ENCODE data around the gene LNX2. TPM values are rescaled to one million over a fixed set of nuclear protein-coding genes. Genes with fewer than 3 reads are reported as not detected.

The LNX2 gene
- total RNA-seq, 6 experiments from 2014 or later, result 3.9 to 5.3 (median 5.2) TPM

GRCh38 chr13:27637289-27637626 lies 16.9 kb upstream of the LNX2 start:
- no peak overlapping the region for H3K27ac Mint-ChIP-seq
- no peaks in the 10 kb centered on the region for H3K9me3 Mint-ChIP-seq
- no peak for TF ChIP-seq CTCF (IDR thresholded peaks at IDR 0.05)
- H3K4me3 Mint-ChIP-seq, result no peak overlapping the region
- no peak for DNase-seq
- H3K36me3 Mint-ChIP-seq (ENCODE audit: low read depth), result peaks cover 5% of the 10 kb centered on the region; the same call in 1 of the 2 replicates
- peaks cover 14% of the 10 kb centered on the region for H3K4me1 Mint-ChIP-seq (ENCODE audit: low read depth)
- no peaks in the 10 kb centered on the region for H3K27me3 Mint-ChIP-seq (ENCODE audit: insufficient read depth)

GRCh38 chr13:27636589-27637288 lies 16.4 kb upstream of the LNX2 start:
- Mint-ChIP-seq H3K9me3 (no peaks in the 10 kb centered on the region), H3K27me3 (ENCODE audit: insufficient read depth) (no peaks in the 10 kb centered on the region), H3K36me3 (ENCODE audit: low read depth) (peaks cover 5% of the 10 kb centered on the region; the same call in 1 of the 2 replicates), H3K4me3 (no peak overlapping the region), H3K27ac (no peak overlapping the region), H3K4me1 (ENCODE audit: low read depth) (peaks cover 19% of the 10 kb centered on the region)
- DNase-seq, result no peak
- TF ChIP-seq CTCF (IDR thresholded peaks at IDR 0.05), result no peak

GRCh38 chr13:27635266-27635665 lies 14.9 kb upstream of the LNX2 start:
- H3K4me3 Mint-ChIP-seq, result no peak overlapping the region
- TF ChIP-seq CTCF (IDR thresholded peaks at IDR 0.05), result no peak
- H3K9me3 Mint-ChIP-seq, result no peaks in the 10 kb centered on the region
- H3K36me3 Mint-ChIP-seq (ENCODE audit: low read depth), result peaks cover 5% of the 10 kb centered on the region; the same call in 1 of the 2 replicates
- peaks cover 22% of the 10 kb centered on the region for H3K4me1 Mint-ChIP-seq (ENCODE audit: low read depth)
- H3K27me3 Mint-ChIP-seq (ENCODE audit: insufficient read depth), result no peaks in the 10 kb centered on the region
- no peak overlapping the region for H3K27ac Mint-ChIP-seq
- no peak for DNase-seq

- peaks cover 5% of the 10 kb centered on the region; the same call in 1 of the 2 replicates for H3K36me3 Mint-ChIP-seq (ENCODE audit: low read depth)
- H3K9me3 Mint-ChIP-seq, result no peaks in the 10 kb centered on the region
- DNase-seq, result no peak
- H3K27ac Mint-ChIP-seq, result no peak overlapping the region
- H3K27me3 Mint-ChIP-seq (ENCODE audit: insufficient read depth), result no peaks in the 10 kb centered on the region
- TF ChIP-seq CTCF (IDR thresholded peaks at IDR 0.05), result no peak
- no peak overlapping the region for H3K4me3 Mint-ChIP-seq
- peaks cover 22% of the 10 kb centered on the region for H3K4me1 Mint-ChIP-seq (ENCODE audit: low read depth)
Observed at GRCh38 chr13:27634791-27635190, 14.5 kb upstream of the LNX2 start.

DNA sequence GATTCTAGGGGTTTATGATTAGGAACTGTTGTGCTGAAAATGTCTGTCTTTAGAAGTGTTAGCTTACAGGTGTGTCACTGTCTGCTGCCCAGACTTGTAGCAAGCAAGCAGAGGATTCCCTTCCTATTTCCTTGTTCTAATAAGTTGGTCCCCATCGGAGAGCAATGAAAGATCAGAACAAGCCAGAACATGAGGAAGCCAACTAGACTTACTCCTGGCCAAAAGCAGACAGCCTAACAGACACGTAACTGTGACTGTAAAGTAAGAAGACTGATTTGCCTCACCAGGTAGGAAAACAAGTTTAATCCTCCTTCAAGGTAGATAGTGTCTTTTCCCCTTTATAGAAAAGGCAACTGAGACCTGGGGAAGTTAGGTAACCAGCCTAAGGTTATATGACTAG lies 13.9 kb upstream of the LNX2 start:
- Mint-ChIP-seq H3K4me3 (no peak overlapping the region), H3K9me3 (no peaks in the 10 kb centered on the region), H3K27ac (no peak overlapping the region), H3K27me3 (ENCODE audit: insufficient read depth) (no peaks in the 10 kb centered on the region), H3K4me1 (ENCODE audit: low read depth) (peaks cover 22% of the 10 kb centered on the region), H3K36me3 (ENCODE audit: low read depth) (peaks cover 5% of the 10 kb centered on the region; the same call in 1 of the 2 replicates)
- TF ChIP-seq CTCF (IDR thresholded peaks at IDR 0.05), result no peak
- no peak for DNase-seq

Data from HFFc6 (cell line).